HCT116 (cell line): ENCODE measurements around the gene ATG14. TPM values are rescaled to one million over a fixed set of nuclear protein-coding genes. Genes with fewer than 3 reads are reported as not detected.

Experiments
- ATAC-seq: fragments of 200-7000 bp; cut with Tn5 transposase; 2 replicates; pipeline ENCODE4 v1.9.1; 2020; ENCODE audit warnings: mild to moderate bottlenecking, moderate library complexity
- BruUV-seq: library from RNA; stranded (reverse); fragments of 400-500 nt; replicated peaks from 2 replicates; lab custom pipeline; 2021; lab: Mats Ljungman, UMichigan
- CTCF ChIA-PET: fragments of 300-600 bp; sonication (Branson Sonifier 250); formaldehyde crosslinking; loops from one replicate; lab custom pipeline; 2021; ENCODE audit warnings: antibody characterized with exemption; lab: Charles Lee
- POLR2A ChIA-PET: fragments of 300-600, 350-600 bp; sonication (Branson Sonifier 250); formaldehyde crosslinking; loops from one replicate; lab custom pipeline; 2021; ENCODE audit warnings: antibody characterized with exemption; lab: Charles Lee
- RAD21 ChIA-PET, 2 experiments: fragments of 300-600 bp; sonication (Branson Sonifier 250); formaldehyde crosslinking; loops; one replicate each; lab custom pipeline; 2023; ENCODE audit warnings: low total read pairs in 2 of 2; ENCODE audit not compliant: uncharacterized antibody in 2 of 2, unreplicated experiment in 2 of 2, low non-redundant PET in 1 of 2; lab: Charles Lee
- DNase-seq: peaks from one replicate; pipeline ENCODE4 v3.0.0-alpha.2; 2010; ENCODE audit warnings: low read depth, low spot score
- H2AFZ ChIP-seq: fragments of 200-600 bp; shearing (Covaris generic), sonication (generic); 2 replicates; pipeline ENCODE4 v1.6.1; 2017; ENCODE audit warnings: low read depth, mixed run types, mixed read lengths, antibody characterized with exemption, low read length; ENCODE audit not compliant: poor library complexity, severe bottlenecking
- H3K27ac ChIP-seq: 2 replicates; pipeline ENCODE4 v1.5.1; 2012; ENCODE audit warnings: low read depth, low read length
- H3K27me3 ChIP-seq: fragments of 200-600 bp; sonication (generic); 2 replicates; pipeline ENCODE4 v1.6.1; 2016; ENCODE audit warnings: mixed run types, low read length, mixed read lengths; ENCODE audit not compliant: insufficient read depth
- H3K36me3 ChIP-seq, 2 experiments: fragments of 200-500 bp in 1 of 2; fragments of 200-600 bp in 1 of 2; sonication (Bioruptor generic) in 1 of 2; sonication (generic) in 1 of 2; 2 replicates each; pipeline versions ENCODE4 v1.5.1 to v1.6.1; 2014 to 2016; ENCODE audit warnings: low read length in 2 of 2, inconsistent platforms in 1 of 2, mixed read lengths in 1 of 2, mixed run types in 1 of 2; ENCODE audit not compliant: insufficient read depth in 2 of 2, control insufficient read depth in 1 of 2
- H3K4me1 ChIP-seq, 2 experiments: fragments of 200-600 bp in 1 of 2; sonication (generic) in 1 of 2; 2 replicates each; pipeline versions ENCODE4 v1.5.1 to v1.6.1; 2012 to 2017; ENCODE audit warnings: low read length in 2 of 2, inconsistent platforms in 1 of 2, mild to moderate bottlenecking in 1 of 2, mixed read lengths in 1 of 2, mixed run types in 1 of 2, moderate library complexity in 1 of 2; ENCODE audit not compliant: insufficient read depth in 2 of 2, control insufficient read depth in 1 of 2
- H3K4me2 ChIP-seq: fragments of 200-600 bp; sonication (generic); 2 replicates; pipeline ENCODE4 v1.6.1; 2017; ENCODE audit warnings: mixed run types, low read length, mixed read lengths
- H3K4me3 ChIP-seq, 2 experiments: fragments of 200-600 bp in 1 of 2; sonication (generic) in 1 of 2; replicated peaks in 1 of 2; 2 replicates each; pipeline ENCODE4 v1.5.1; 2011 to 2016; ENCODE audit warnings: low read length in 2 of 2, control low read depth in 1 of 2, low read depth in 1 of 2, mild to moderate bottlenecking in 1 of 2, mixed read lengths in 1 of 2, mixed run types in 1 of 2
- H3K79me2 ChIP-seq: fragments of 200-600 bp; sonication (generic); 2 replicates; pipeline ENCODE4 v1.6.1; 2017; ENCODE audit warnings: mild to moderate bottlenecking, mixed run types, low read length, moderate library complexity, mixed read lengths; ENCODE audit not compliant: insufficient read depth
- H3K9ac ChIP-seq: fragments of 200-600 bp; sonication (generic); 2 replicates; pipeline ENCODE4 v1.6.1; 2016; ENCODE audit warnings: low read length, mixed read lengths
- H3K9me2 ChIP-seq: fragments of 200-600 bp; sonication (generic), shearing (Covaris generic); 2 replicates; pipeline ENCODE4 v1.6.1; 2017; ENCODE audit warnings: mixed run types, mild to moderate bottlenecking, moderate library complexity; ENCODE audit not compliant: insufficient read depth
- H3K9me3 ChIP-seq, 2 experiments: fragments of 200-500 bp in 1 of 2; fragments of 200-600 bp in 1 of 2; sonication (Bioruptor generic) in 1 of 2; sonication (generic) in 1 of 2; 2 replicates each; pipeline ENCODE4 v1.6.1; 2014 to 2017; ENCODE audit warnings: low read length in 2 of 2, mixed read lengths in 2 of 2, inconsistent platforms in 1 of 2, low read depth in 1 of 2, mild to moderate bottlenecking in 1 of 2, mixed run types in 1 of 2, moderate library complexity in 1 of 2; ENCODE audit not compliant: control insufficient read depth in 1 of 2, insufficient read depth in 1 of 2
- H4K20me1 ChIP-seq: fragments of 200-600 bp; sonication (generic), shearing (Covaris generic); 2 replicates; pipeline ENCODE4 v1.6.1; 2017; ENCODE audit warnings: mixed run types, mild to moderate bottlenecking, moderate library complexity; ENCODE audit not compliant: insufficient read depth
- CBX3 ChIP-seq: IDR thresholded peaks from 2 replicates; pipeline ENCODE4 v1.6.1; 2012; ENCODE audit warnings: low read depth
- CEBPB ChIP-seq: IDR thresholded peaks from 2 replicates; pipeline ENCODE4 v1.6.1; 2012; ENCODE audit warnings: low read depth
- EGR1 ChIP-seq: IDR thresholded peaks from 2 replicates; pipeline ENCODE4 v1.6.1; 2012; ENCODE audit warnings: low read depth
- ELF1 ChIP-seq: IDR thresholded peaks from 2 replicates; pipeline ENCODE4 v1.6.1; 2012; ENCODE audit warnings: low read depth, borderline replicate concordance
- EZH2 ChIP-seq: fragments of 200-600 bp; sonication (generic); IDR thresholded peaks from 2 replicates; pipeline ENCODE4 v1.6.1; 2017; ENCODE audit warnings: antibody characterized with exemption, mixed run types
- EZH2phosphoT487 ChIP-seq: fragments of 200-600 bp; IDR thresholded peaks from 2 replicates; pipeline ENCODE4 v1.6.1; 2018; ENCODE audit warnings: antibody characterized with exemption, borderline replicate concordance
- FOSL1 ChIP-seq: IDR thresholded peaks from 2 replicates; pipeline ENCODE4 v1.6.1; 2012; ENCODE audit warnings: low read depth
- POLR2A ChIP-seq: IDR thresholded peaks from 2 replicates; pipeline ENCODE4 v1.7.0; 2011; ENCODE audit warnings: borderline replicate concordance; ENCODE audit not compliant: insufficient read depth, insufficient read length; ENCODE audit errors: extremely low read depth
- RAD21 ChIP-seq: IDR thresholded peaks from 2 replicates; pipeline ENCODE4 v1.6.1; 2012; ENCODE audit warnings: low read depth, mild to moderate bottlenecking
- SIN3A ChIP-seq: IDR thresholded peaks from 2 replicates; pipeline ENCODE4 v1.6.1; 2012; ENCODE audit warnings: low read depth
- SRF ChIP-seq: IDR thresholded peaks from 2 replicates; pipeline ENCODE4 v1.6.1; 2012; ENCODE audit warnings: low read depth
- TCF7L2 ChIP-seq: IDR thresholded peaks from 2 replicates; pipeline ENCODE4 v1.7.0; 2011; ENCODE audit warnings: borderline replicate concordance, inconsistent platforms; ENCODE audit not compliant: insufficient read depth, insufficient read length; ENCODE audit errors: extremely low read depth
- YY1 ChIP-seq: IDR thresholded peaks from 2 replicates; pipeline ENCODE4 v1.6.1; 2011; ENCODE audit warnings: low read length, low read depth, moderate library complexity, mild to moderate bottlenecking; ENCODE audit not compliant: insufficient replicate concordance; ENCODE audit errors: extremely low read depth
- ZFX ChIP-seq: fragments of 450-650 bp; IDR thresholded peaks from 2 replicates; pipeline ENCODE4 v1.6.1; 2017
- ZNF274 ChIP-seq: fragments of 200-500 bp; sonication (Bioruptor generic); IDR thresholded peaks from 2 replicates; pipeline ENCODE4 v1.6.1; 2014; ENCODE audit warnings: mild to moderate bottlenecking, low read depth, low read length, inconsistent platforms
- intact Hi-C: fragments of 100-400 bp; cut with micrococcal nuclease; formaldehyde crosslinking; loops from 2 replicates; pipeline ENCODE4 v1.10.0; 2022
- total RNA-seq: library from RNA; stranded (reverse); gene quantifications from one replicate; pipeline ENCODE4 v1.2.1, GENCODE V29; 2021; ENCODE audit not compliant: unreplicated experiment
- TF ChIP-seq, protein P1 (sequence below), 3 experiments: fragments of 200-600 bp in 1 of 3; sonication (generic) in 1 of 3; IDR thresholded peaks in 2 of 3; conservative IDR thresholded peaks in 1 of 3; 2 replicates each; pipeline ENCODE4 v1.5.1; 2012 to 2017; ENCODE audit warnings: low read depth in 2 of 3, low read length in 2 of 3, antibody characterized with exemption in 1 of 3, borderline replicate concordance in 1 of 3, control low read depth in 1 of 3, mild to moderate bottlenecking in 1 of 3, mixed read lengths in 1 of 3, mixed run types in 1 of 3, moderate library complexity in 1 of 3; ENCODE audit not compliant: insufficient read depth in 1 of 3
- TF ChIP-seq, protein P2 (sequence below): IDR thresholded peaks from 2 replicates; pipeline ENCODE4 v1.6.1; 2012; ENCODE audit warnings: low read depth

Gene ATG14
- total RNA-seq, 1 experiment from 2014 or later: 9.9 TPM

DNA sequence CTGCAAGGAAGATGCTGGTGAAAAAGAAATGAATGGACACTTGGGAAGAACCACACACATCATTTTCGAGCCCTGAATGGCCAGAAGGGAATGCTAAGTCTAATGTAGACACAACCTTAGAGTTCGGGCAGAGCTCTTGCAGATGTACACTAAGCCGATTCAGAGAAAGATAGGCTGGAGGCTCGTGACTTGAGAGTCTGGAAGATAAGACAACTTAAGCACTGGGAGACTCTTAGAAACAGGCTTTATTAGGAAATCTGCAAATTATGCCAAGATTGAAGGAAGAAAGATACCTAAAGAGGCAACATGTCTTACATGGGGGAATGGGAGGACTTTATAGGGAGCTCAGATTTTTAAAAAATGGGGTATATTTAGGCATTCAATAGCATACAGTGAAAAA lies 15.3 kb upstream of the ATG14 start:
- no peaks in the 10 kb centered on the region for H4K20me1 ChIP-seq
- no peak for ATAC-seq
- peaks cover 7 to 21% of the 10 kb centered on the region in 2 experiments for H3K4me1 ChIP-seq
- TF ChIP-seq RAD21 (no peak), EGR1 (no peak), TCF7L2 (no peak), SRF (no peak), ELF1 (no peak), EZH2 (no peak), SIN3A (no peak), FOSL1 (no peak), ZNF274 (no peak), CBX3 (no peak), POLR2A (no peak), YY1 (no peak), CEBPB (no peak), EZH2phosphoT487 (no peak), ZFX (no peak)
- TF ChIP-seq, protein P1, sequence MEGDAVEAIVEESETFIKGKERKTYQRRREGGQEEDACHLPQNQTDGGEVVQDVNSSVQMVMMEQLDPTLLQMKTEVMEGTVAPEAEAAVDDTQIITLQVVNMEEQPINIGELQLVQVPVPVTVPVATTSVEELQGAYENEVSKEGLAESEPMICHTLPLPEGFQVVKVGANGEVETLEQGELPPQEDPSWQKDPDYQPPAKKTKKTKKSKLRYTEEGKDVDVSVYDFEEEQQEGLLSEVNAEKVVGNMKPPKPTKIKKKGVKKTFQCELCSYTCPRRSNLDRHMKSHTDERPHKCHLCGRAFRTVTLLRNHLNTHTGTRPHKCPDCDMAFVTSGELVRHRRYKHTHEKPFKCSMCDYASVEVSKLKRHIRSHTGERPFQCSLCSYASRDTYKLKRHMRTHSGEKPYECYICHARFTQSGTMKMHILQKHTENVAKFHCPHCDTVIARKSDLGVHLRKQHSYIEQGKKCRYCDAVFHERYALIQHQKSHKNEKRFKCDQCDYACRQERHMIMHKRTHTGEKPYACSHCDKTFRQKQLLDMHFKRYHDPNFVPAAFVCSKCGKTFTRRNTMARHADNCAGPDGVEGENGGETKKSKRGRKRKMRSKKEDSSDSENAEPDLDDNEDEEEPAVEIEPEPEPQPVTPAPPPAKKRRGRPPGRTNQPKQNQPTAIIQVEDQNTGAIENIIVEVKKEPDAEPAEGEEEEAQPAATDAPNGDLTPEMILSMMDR (IDR thresholded peaks at IDR 0.05 in 2 of 3, conservative IDR thresholded peaks at IDR 0.05 in 1 of 3; ENCODE audit: borderline replicate concordance in 1 of 3, insufficient read depth in 1 of 3, low read depth in 2 of 3, low read length in 2 of 3): no peak
- TF ChIP-seq, protein P2, sequence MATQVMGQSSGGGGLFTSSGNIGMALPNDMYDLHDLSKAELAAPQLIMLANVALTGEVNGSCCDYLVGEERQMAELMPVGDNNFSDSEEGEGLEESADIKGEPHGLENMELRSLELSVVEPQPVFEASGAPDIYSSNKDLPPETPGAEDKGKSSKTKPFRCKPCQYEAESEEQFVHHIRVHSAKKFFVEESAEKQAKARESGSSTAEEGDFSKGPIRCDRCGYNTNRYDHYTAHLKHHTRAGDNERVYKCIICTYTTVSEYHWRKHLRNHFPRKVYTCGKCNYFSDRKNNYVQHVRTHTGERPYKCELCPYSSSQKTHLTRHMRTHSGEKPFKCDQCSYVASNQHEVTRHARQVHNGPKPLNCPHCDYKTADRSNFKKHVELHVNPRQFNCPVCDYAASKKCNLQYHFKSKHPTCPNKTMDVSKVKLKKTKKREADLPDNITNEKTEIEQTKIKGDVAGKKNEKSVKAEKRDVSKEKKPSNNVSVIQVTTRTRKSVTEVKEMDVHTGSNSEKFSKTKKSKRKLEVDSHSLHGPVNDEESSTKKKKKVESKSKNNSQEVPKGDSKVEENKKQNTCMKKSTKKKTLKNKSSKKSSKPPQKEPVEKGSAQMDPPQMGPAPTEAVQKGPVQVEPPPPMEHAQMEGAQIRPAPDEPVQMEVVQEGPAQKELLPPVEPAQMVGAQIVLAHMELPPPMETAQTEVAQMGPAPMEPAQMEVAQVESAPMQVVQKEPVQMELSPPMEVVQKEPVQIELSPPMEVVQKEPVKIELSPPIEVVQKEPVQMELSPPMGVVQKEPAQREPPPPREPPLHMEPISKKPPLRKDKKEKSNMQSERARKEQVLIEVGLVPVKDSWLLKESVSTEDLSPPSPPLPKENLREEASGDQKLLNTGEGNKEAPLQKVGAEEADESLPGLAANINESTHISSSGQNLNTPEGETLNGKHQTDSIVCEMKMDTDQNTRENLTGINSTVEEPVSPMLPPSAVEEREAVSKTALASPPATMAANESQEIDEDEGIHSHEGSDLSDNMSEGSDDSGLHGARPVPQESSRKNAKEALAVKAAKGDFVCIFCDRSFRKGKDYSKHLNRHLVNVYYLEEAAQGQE: no peak
- no peaks in the 10 kb centered on the region for H3K27me3 ChIP-seq
- no peak for DNase-seq
- H3K9ac ChIP-seq: no peak overlapping the region; the same call in 1 of the 2 replicates
- no peaks in the 10 kb centered on the region for H3K9me3 ChIP-seq
- CTCF ChIA-PET: interaction anchor here (1.0 to 3.8 kb wide), 5 partner anchors 8 to 19 kb away, joined by 3 to 17 read pairs (median 6); no protein-coding TSS in a partner anchor
- no peaks in the 10 kb centered on the region for H3K36me3 ChIP-seq
- H2AFZ ChIP-seq: peak overlapping the region; percentile 93
- H3K9me2 ChIP-seq: no peaks in the 10 kb centered on the region
- POLR2A ChIA-PET: interaction anchor here (0.8 to 1.7 kb wide), 4 partner anchors 10 to 22 kb away, joined by 3 to 4 read pairs (median 3); no protein-coding TSS in a partner anchor
- no peak overlapping the region for H3K4me3 ChIP-seq
- BruUV-seq: no TSS peak
- H3K27ac ChIP-seq: no peak overlapping the region
- H3K4me2 ChIP-seq: peak overlapping the region; percentile 65
- H3K79me2 ChIP-seq: no peaks in the 10 kb centered on the region
- intact Hi-C loops: no loop called here
- RAD21 ChIA-PET: interaction anchor here in 1 of 2 experiments (0.7 kb wide), 1 partner anchor 135 kb away, joined by 3 read pairs; no protein-coding TSS in a partner anchor
